Fibroblast of lung (primary cell): ENCODE measurements around the gene RABGAP1L.

Source experiments
- EZH2 ChIP-seq: IDR thresholded peaks from 2 replicates; pipeline ENCODE4 v1.5.1; 2012; ENCODE audit warnings: low read length, control low read depth, mild to moderate bottlenecking; ENCODE audit errors: missing control alignments
- TF ChIP-seq, protein P1 (sequence below), 2 donors: IDR thresholded peaks in 1 of 2; conservative IDR thresholded peaks in 1 of 2; 1 replicate in 1 of 2; 2 replicates in 1 of 2; pipeline ENCODE4 v1.5.1; 2011 to 2012; ENCODE audit warnings: low read length in 2 of 2, control low read depth in 1 of 2, inconsistent platforms in 1 of 2, low read depth in 1 of 2, mild to moderate bottlenecking in 1 of 2

DNA sequence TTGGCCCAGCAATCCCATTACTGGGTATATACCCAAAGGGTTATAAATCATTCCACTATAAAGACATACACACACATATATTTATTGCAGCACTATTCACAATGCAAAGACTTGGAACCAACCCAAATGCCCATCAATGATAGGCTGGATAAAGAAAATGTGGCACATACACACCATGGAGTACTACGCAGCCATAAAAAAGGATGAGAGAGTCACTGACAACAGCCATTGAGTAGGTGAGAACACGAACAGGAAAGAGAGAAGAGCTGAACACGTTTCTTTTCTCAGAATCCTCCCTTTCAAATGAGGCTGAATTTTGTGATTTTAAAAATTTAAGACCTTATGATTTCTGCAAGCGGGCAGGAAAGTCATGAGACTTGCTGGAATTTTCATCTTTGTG lies 10.1 kb upstream of the RABGAP1L start:
- TF ChIP-seq, protein P1, sequence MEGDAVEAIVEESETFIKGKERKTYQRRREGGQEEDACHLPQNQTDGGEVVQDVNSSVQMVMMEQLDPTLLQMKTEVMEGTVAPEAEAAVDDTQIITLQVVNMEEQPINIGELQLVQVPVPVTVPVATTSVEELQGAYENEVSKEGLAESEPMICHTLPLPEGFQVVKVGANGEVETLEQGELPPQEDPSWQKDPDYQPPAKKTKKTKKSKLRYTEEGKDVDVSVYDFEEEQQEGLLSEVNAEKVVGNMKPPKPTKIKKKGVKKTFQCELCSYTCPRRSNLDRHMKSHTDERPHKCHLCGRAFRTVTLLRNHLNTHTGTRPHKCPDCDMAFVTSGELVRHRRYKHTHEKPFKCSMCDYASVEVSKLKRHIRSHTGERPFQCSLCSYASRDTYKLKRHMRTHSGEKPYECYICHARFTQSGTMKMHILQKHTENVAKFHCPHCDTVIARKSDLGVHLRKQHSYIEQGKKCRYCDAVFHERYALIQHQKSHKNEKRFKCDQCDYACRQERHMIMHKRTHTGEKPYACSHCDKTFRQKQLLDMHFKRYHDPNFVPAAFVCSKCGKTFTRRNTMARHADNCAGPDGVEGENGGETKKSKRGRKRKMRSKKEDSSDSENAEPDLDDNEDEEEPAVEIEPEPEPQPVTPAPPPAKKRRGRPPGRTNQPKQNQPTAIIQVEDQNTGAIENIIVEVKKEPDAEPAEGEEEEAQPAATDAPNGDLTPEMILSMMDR (conservative IDR thresholded peaks at IDR 0.05 in 1 of 2, IDR thresholded peaks at IDR 0.05 in 1 of 2; ENCODE audit: low read depth in 1 of 2, low read length in 2 of 2) = no peak
- TF ChIP-seq EZH2 = no peak
